Fibroblast of mammary gland (primary cell): Measurements from ENCODE around the gene COG5.
A peak's percentile ranks its signal among the peaks of the same experiment; 100 is the strongest.

ENCODE experiments used
- DNase-seq: peaks from one replicate; pipeline ENCODE4 v3.0.0-alpha.2; 2010; ENCODE audit warnings: low read depth
- H3K4me3 ChIP-seq: 2 replicates; pipeline ENCODE4 v1.5.1; 2011; ENCODE audit warnings: low read depth, mild to moderate bottlenecking, low read length, moderate library complexity; ENCODE audit not compliant: control insufficient read depth
- TF ChIP-seq, protein P1 (sequence below): conservative IDR thresholded peaks from 2 replicates; pipeline ENCODE4 v1.5.1; 2011; ENCODE audit warnings: low read depth, low read length, inconsistent platforms; ENCODE audit not compliant: control insufficient read depth, insufficient read depth

COG5 gene

GRCh38 chr7:107563081-107563774, 492 bp downstream of the COG5 start:
- TF ChIP-seq, protein P1, sequence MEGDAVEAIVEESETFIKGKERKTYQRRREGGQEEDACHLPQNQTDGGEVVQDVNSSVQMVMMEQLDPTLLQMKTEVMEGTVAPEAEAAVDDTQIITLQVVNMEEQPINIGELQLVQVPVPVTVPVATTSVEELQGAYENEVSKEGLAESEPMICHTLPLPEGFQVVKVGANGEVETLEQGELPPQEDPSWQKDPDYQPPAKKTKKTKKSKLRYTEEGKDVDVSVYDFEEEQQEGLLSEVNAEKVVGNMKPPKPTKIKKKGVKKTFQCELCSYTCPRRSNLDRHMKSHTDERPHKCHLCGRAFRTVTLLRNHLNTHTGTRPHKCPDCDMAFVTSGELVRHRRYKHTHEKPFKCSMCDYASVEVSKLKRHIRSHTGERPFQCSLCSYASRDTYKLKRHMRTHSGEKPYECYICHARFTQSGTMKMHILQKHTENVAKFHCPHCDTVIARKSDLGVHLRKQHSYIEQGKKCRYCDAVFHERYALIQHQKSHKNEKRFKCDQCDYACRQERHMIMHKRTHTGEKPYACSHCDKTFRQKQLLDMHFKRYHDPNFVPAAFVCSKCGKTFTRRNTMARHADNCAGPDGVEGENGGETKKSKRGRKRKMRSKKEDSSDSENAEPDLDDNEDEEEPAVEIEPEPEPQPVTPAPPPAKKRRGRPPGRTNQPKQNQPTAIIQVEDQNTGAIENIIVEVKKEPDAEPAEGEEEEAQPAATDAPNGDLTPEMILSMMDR: no peak
- no peak for DNase-seq
- H3K4me3 ChIP-seq: peak overlapping the region; percentile 89

DNA sequence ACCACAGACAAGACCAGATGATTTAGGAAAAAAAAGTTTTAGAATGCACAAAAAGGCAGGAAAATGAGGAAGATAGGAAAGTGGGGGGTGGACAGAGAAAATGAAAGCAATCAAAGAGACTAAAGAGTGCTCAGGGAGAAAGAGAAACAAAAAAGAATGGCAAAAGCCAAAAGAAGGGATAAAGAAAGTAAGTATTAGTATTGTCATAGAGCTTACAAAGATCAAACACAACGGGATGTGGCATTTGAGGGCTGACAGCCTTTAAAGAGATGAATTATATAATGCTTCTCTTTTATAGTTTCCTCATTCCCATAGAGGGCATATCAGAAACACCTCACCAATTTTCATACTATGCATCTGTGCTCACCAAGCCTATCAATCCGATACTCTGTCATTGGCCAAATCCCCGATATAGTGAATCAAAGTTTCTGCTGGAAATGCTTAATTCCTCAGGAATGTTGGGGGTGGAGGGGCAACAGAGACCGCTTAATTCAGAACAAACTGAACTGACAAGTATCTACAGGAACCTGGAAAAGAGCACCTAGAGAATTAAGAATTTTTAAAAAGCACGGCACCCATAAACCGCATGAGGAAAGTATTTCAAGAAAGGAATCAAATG, 2.7 kb downstream of the COG5 start:
- TF ChIP-seq, protein P1: no peak
- H3K4me3 ChIP-seq: no peak overlapping the region
- DNase-seq: peak; percentile 27

DNA sequence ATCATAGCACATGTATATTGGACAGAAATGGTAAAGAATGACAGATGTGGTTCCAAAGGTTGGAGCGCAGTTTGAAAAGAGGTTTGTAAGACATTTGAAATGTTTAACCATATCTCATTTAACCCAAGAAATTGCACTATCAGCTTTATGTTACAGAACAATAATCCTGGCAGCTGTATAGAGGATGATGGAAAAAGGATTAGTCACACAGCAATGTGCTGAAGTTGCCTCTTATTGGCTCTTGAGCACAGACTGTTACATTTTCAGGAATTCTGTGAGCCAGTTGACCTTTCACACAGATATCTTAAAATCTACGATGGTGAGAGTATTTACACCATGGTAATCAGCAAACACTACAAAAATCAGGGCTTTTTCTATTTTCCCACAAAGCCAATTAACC, 3.9 kb downstream of the COG5 start:
- DNase-seq: peak; percentile 79
- no peak overlapping the region for H3K4me3 ChIP-seq
- TF ChIP-seq, protein P1: no peak

DNA sequence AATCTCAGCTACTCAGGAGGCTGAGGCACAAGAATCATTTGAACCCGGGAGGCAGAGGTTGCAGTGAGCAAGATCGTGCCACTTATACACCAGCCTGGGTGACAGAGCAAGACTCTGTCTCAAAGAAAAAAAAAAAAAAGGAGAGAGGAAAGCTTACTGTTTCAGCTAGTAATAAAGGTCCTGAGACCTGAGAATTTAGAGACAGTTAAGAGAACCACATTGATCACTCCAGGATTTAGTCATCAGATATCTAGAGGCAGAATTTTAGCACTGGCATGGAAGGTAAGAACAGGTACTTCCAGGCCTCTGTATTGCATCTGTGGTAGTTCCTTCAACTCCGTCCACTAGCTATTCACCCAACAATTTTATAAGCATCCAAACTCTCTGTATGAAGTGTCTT, 7.8 kb downstream of the COG5 start:
- DNase-seq: no peak
- TF ChIP-seq, protein P1: no peak
- no peak overlapping the region for H3K4me3 ChIP-seq

- TF ChIP-seq, protein P1: no peak
- peak; percentile 33 for DNase-seq
- H3K4me3 ChIP-seq: no peak overlapping the region
These were observed 11.8 kb downstream of the COG5 start for GRCh38 chr7:107551936-107552335.

GRCh38 chr7:107544848-107545591, 18.7 kb downstream of the COG5 start:
- DNase-seq: no peak
- H3K4me3 ChIP-seq: no peak overlapping the region
- TF ChIP-seq, protein P1: no peak
